ENCODE measurements around the gene AP4E1.

DNA sequence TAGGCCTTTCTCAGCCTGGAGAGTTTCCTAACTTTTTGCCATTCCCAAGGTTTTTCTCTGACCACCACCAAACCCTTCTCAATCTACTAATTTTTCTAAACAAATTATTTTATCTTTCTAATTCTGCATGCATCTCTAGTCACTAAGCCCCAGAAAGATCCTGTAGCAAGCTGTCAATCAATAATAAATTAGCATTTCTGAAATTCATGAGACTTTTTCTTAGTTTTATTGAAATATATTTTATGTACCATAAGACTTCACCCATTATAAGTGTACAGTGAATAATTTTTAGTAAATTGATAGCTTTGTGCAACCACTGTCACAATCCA lies 22.4 kb upstream of the AP4E1 start:
- TF ChIP-seq, protein P1, sequence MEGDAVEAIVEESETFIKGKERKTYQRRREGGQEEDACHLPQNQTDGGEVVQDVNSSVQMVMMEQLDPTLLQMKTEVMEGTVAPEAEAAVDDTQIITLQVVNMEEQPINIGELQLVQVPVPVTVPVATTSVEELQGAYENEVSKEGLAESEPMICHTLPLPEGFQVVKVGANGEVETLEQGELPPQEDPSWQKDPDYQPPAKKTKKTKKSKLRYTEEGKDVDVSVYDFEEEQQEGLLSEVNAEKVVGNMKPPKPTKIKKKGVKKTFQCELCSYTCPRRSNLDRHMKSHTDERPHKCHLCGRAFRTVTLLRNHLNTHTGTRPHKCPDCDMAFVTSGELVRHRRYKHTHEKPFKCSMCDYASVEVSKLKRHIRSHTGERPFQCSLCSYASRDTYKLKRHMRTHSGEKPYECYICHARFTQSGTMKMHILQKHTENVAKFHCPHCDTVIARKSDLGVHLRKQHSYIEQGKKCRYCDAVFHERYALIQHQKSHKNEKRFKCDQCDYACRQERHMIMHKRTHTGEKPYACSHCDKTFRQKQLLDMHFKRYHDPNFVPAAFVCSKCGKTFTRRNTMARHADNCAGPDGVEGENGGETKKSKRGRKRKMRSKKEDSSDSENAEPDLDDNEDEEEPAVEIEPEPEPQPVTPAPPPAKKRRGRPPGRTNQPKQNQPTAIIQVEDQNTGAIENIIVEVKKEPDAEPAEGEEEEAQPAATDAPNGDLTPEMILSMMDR (IDR thresholded peaks at IDR 0.05; ENCODE audit: borderline replicate concordance, extremely low read depth, low read length, poor library complexity, severe bottlenecking): no peak
- no peak for TF ChIP-seq EZH2 (IDR thresholded peaks at IDR 0.05; ENCODE audit: borderline replicate concordance, low read depth, low read length, severe bottlenecking)

All from DND-41 (cell line).